ENCODE measurements around the gene LBR.

The LBR gene

GRCh38 chr1:225442123-225442505, 14.3 kb upstream of the LBR start:
- no peaks in the 10 kb centered on the region for H4K20me1 ChIP-seq (ENCODE audit: insufficient read depth, low read length)
- no peaks in the 10 kb centered on the region for H3K9me2 ChIP-seq (ENCODE audit: low read depth, low read length)
- no peaks in the 10 kb centered on the region for H3K27me3 ChIP-seq (ENCODE audit: insufficient read depth, low read length)
- H3K79me2 ChIP-seq (ENCODE audit: insufficient read depth, low read length): no peaks in the 10 kb centered on the region
- peak overlapping the region; percentile 41; the same call in 1 of the 2 replicates for H3K9ac ChIP-seq (ENCODE audit: low read length)
- peak overlapping the region; percentile 83 for H3K27ac ChIP-seq (ENCODE audit: low read depth, low read length, poor library complexity, severe bottlenecking)
- H3K4me2 ChIP-seq (ENCODE audit: low read length): peak overlapping the region; percentile 47
- no peaks in the 10 kb centered on the region for H3K36me3 ChIP-seq (ENCODE audit: insufficient read depth, low read length)
- peaks cover 49% of the 10 kb centered on the region for H3K4me1 ChIP-seq (ENCODE audit: insufficient read depth, low read length, severe bottlenecking)
- no peaks in the 10 kb centered on the region for H3F3A ChIP-seq (ENCODE audit: insufficient read depth, low read length)
- H3K4me3 ChIP-seq (ENCODE audit: low read depth, low read length, poor library complexity, severe bottlenecking): no peak overlapping the region
- H3K9me3 ChIP-seq (ENCODE audit: low read length): no peaks in the 10 kb centered on the region
- TF ChIP-seq EZH2 (IDR thresholded peaks at IDR 0.05; ENCODE audit: borderline replicate concordance, low read length): no peak
- TF ChIP-seq CTCF (IDR thresholded peaks at IDR 0.05; ENCODE audit: low read length): no peak
- H2AFZ ChIP-seq (ENCODE audit: low read length): peak overlapping the region; percentile 88

- Histone ChIP-seq H3F3A (ENCODE audit: insufficient read depth, low read length) (no peaks in the 10 kb centered on the region), H3K9ac (ENCODE audit: low read length) (peak overlapping the region; percentile 41; the same call in 1 of the 2 replicates), H3K27me3 (ENCODE audit: insufficient read depth, low read length) (no peaks in the 10 kb centered on the region), H3K9me2 (ENCODE audit: low read depth, low read length) (no peaks in the 10 kb centered on the region), H4K20me1 (ENCODE audit: insufficient read depth, low read length) (no peaks in the 10 kb centered on the region), H3K9me3 (ENCODE audit: low read length) (no peaks in the 10 kb centered on the region), H3K79me2 (ENCODE audit: insufficient read depth, low read length) (no peaks in the 10 kb centered on the region), H3K4me3 (ENCODE audit: low read depth, low read length, poor library complexity, severe bottlenecking) (no peak overlapping the region), H3K4me1 (ENCODE audit: insufficient read depth, low read length, severe bottlenecking) (peaks cover 51% of the 10 kb centered on the region), H3K36me3 (ENCODE audit: insufficient read depth, low read length) (no peaks in the 10 kb centered on the region), H2AFZ (ENCODE audit: low read length) (peak overlapping the region; percentile 88), H3K27ac (ENCODE audit: low read depth, low read length, poor library complexity, severe bottlenecking) (peak overlapping the region; percentile 83), H3K4me2 (ENCODE audit: low read length) (peak overlapping the region; percentile 47)
- TF ChIP-seq EZH2 (IDR thresholded peaks at IDR 0.05; ENCODE audit: borderline replicate concordance, low read length) (no peak), CTCF (IDR thresholded peaks at IDR 0.05; ENCODE audit: low read length) (peak; percentile 81)
Observed at GRCh38 chr1:225441314-225442122, 13.7 kb upstream of the LBR start.

- no peaks in the 10 kb centered on the region for H3K36me3 ChIP-seq (ENCODE audit: insufficient read depth, low read length)
- H3K79me2 ChIP-seq (ENCODE audit: insufficient read depth, low read length): no peaks in the 10 kb centered on the region
- H3K4me2 ChIP-seq (ENCODE audit: low read length): no peak overlapping the region
- peaks cover 55% of the 10 kb centered on the region for H3K4me1 ChIP-seq (ENCODE audit: insufficient read depth, low read length, severe bottlenecking)
- no peaks in the 10 kb centered on the region for H3F3A ChIP-seq (ENCODE audit: insufficient read depth, low read length)
- no peaks in the 10 kb centered on the region for H3K27me3 ChIP-seq (ENCODE audit: insufficient read depth, low read length)
- no peak overlapping the region for H2AFZ ChIP-seq (ENCODE audit: low read length)
- no peaks in the 10 kb centered on the region for H3K9me3 ChIP-seq (ENCODE audit: low read length)
- no peak overlapping the region for H3K27ac ChIP-seq (ENCODE audit: low read depth, low read length, poor library complexity, severe bottlenecking)
- H3K9me2 ChIP-seq (ENCODE audit: low read depth, low read length): no peaks in the 10 kb centered on the region
- H3K9ac ChIP-seq (ENCODE audit: low read length): no peak overlapping the region
- no peak overlapping the region for H3K4me3 ChIP-seq (ENCODE audit: low read depth, low read length, poor library complexity, severe bottlenecking)
- TF ChIP-seq CTCF (IDR thresholded peaks at IDR 0.05; ENCODE audit: low read length): no peak
- no peak for TF ChIP-seq EZH2 (IDR thresholded peaks at IDR 0.05; ENCODE audit: borderline replicate concordance, low read length)
- no peaks in the 10 kb centered on the region for H4K20me1 ChIP-seq (ENCODE audit: insufficient read depth, low read length)
Observed at GRCh38 chr1:225440380-225441221, 12.8 kb upstream of the LBR start.

Data from OCI-LY1 (cell line).